HCT116 (cell line): ENCODE measurements around the gene EIF4ENIF1. TPM values are rescaled to one million over a fixed set of nuclear protein-coding genes. Genes with fewer than 3 reads are reported as not detected.

Experiments
- ATAC-seq: fragments of 200-7000 bp; cut with Tn5 transposase; 2 replicates; pipeline ENCODE4 v1.9.1; 2020; ENCODE audit warnings: mild to moderate bottlenecking, moderate library complexity
- BruUV-seq: library from RNA; stranded (reverse); fragments of 400-500 nt; replicated peaks from 2 replicates; lab custom pipeline; 2021; lab: Mats Ljungman, UMichigan
- CTCF ChIA-PET: fragments of 300-600 bp; sonication (Branson Sonifier 250); formaldehyde crosslinking; loops from one replicate; lab custom pipeline; 2021; ENCODE audit warnings: antibody characterized with exemption; lab: Charles Lee
- POLR2A ChIA-PET: fragments of 300-600, 350-600 bp; sonication (Branson Sonifier 250); formaldehyde crosslinking; loops from one replicate; lab custom pipeline; 2021; ENCODE audit warnings: antibody characterized with exemption; lab: Charles Lee
- RAD21 ChIA-PET, 2 experiments: fragments of 300-600 bp; sonication (Branson Sonifier 250); formaldehyde crosslinking; loops; one replicate each; lab custom pipeline; 2023; ENCODE audit warnings: low total read pairs in 2 of 2; ENCODE audit not compliant: uncharacterized antibody in 2 of 2, unreplicated experiment in 2 of 2, low non-redundant PET in 1 of 2; lab: Charles Lee
- DNase-seq: peaks from one replicate; pipeline ENCODE4 v3.0.0-alpha.2; 2010; ENCODE audit warnings: low read depth, low spot score
- H2AFZ ChIP-seq: fragments of 200-600 bp; shearing (Covaris generic), sonication (generic); 2 replicates; pipeline ENCODE4 v1.6.1; 2017; ENCODE audit warnings: low read depth, mixed run types, mixed read lengths, antibody characterized with exemption, low read length; ENCODE audit not compliant: poor library complexity, severe bottlenecking
- H3K27ac ChIP-seq: 2 replicates; pipeline ENCODE4 v1.5.1; 2012; ENCODE audit warnings: low read depth, low read length
- H3K27me3 ChIP-seq: fragments of 200-600 bp; sonication (generic); 2 replicates; pipeline ENCODE4 v1.6.1; 2016; ENCODE audit warnings: mixed run types, low read length, mixed read lengths; ENCODE audit not compliant: insufficient read depth
- H3K36me3 ChIP-seq, 2 experiments: fragments of 200-500 bp in 1 of 2; fragments of 200-600 bp in 1 of 2; sonication (Bioruptor generic) in 1 of 2; sonication (generic) in 1 of 2; 2 replicates each; pipeline versions ENCODE4 v1.5.1 to v1.6.1; 2014 to 2016; ENCODE audit warnings: low read length in 2 of 2, inconsistent platforms in 1 of 2, mixed read lengths in 1 of 2, mixed run types in 1 of 2; ENCODE audit not compliant: insufficient read depth in 2 of 2, control insufficient read depth in 1 of 2
- H3K4me1 ChIP-seq, 2 experiments: fragments of 200-600 bp in 1 of 2; sonication (generic) in 1 of 2; 2 replicates each; pipeline versions ENCODE4 v1.5.1 to v1.6.1; 2012 to 2017; ENCODE audit warnings: low read length in 2 of 2, inconsistent platforms in 1 of 2, mild to moderate bottlenecking in 1 of 2, mixed read lengths in 1 of 2, mixed run types in 1 of 2, moderate library complexity in 1 of 2; ENCODE audit not compliant: insufficient read depth in 2 of 2, control insufficient read depth in 1 of 2
- H3K4me2 ChIP-seq: fragments of 200-600 bp; sonication (generic); 2 replicates; pipeline ENCODE4 v1.6.1; 2017; ENCODE audit warnings: mixed run types, low read length, mixed read lengths
- H3K4me3 ChIP-seq, 2 experiments: fragments of 200-600 bp in 1 of 2; sonication (generic) in 1 of 2; replicated peaks in 1 of 2; 2 replicates each; pipeline ENCODE4 v1.5.1; 2011 to 2016; ENCODE audit warnings: low read length in 2 of 2, control low read depth in 1 of 2, low read depth in 1 of 2, mild to moderate bottlenecking in 1 of 2, mixed read lengths in 1 of 2, mixed run types in 1 of 2
- H3K79me2 ChIP-seq: fragments of 200-600 bp; sonication (generic); 2 replicates; pipeline ENCODE4 v1.6.1; 2017; ENCODE audit warnings: mild to moderate bottlenecking, mixed run types, low read length, moderate library complexity, mixed read lengths; ENCODE audit not compliant: insufficient read depth
- H3K9ac ChIP-seq: fragments of 200-600 bp; sonication (generic); 2 replicates; pipeline ENCODE4 v1.6.1; 2016; ENCODE audit warnings: low read length, mixed read lengths
- H3K9me2 ChIP-seq: fragments of 200-600 bp; sonication (generic), shearing (Covaris generic); 2 replicates; pipeline ENCODE4 v1.6.1; 2017; ENCODE audit warnings: mixed run types, mild to moderate bottlenecking, moderate library complexity; ENCODE audit not compliant: insufficient read depth
- H3K9me3 ChIP-seq, 2 experiments: fragments of 200-500 bp in 1 of 2; fragments of 200-600 bp in 1 of 2; sonication (Bioruptor generic) in 1 of 2; sonication (generic) in 1 of 2; 2 replicates each; pipeline ENCODE4 v1.6.1; 2014 to 2017; ENCODE audit warnings: low read length in 2 of 2, mixed read lengths in 2 of 2, inconsistent platforms in 1 of 2, low read depth in 1 of 2, mild to moderate bottlenecking in 1 of 2, mixed run types in 1 of 2, moderate library complexity in 1 of 2; ENCODE audit not compliant: control insufficient read depth in 1 of 2, insufficient read depth in 1 of 2
- H4K20me1 ChIP-seq: fragments of 200-600 bp; sonication (generic), shearing (Covaris generic); 2 replicates; pipeline ENCODE4 v1.6.1; 2017; ENCODE audit warnings: mixed run types, mild to moderate bottlenecking, moderate library complexity; ENCODE audit not compliant: insufficient read depth
- CEBPB ChIP-seq: IDR thresholded peaks from 2 replicates; pipeline ENCODE4 v1.6.1; 2012; ENCODE audit warnings: low read depth
- ELF1 ChIP-seq: IDR thresholded peaks from 2 replicates; pipeline ENCODE4 v1.6.1; 2012; ENCODE audit warnings: low read depth, borderline replicate concordance
- EZH2 ChIP-seq: fragments of 200-600 bp; sonication (generic); IDR thresholded peaks from 2 replicates; pipeline ENCODE4 v1.6.1; 2017; ENCODE audit warnings: antibody characterized with exemption, mixed run types
- EZH2phosphoT487 ChIP-seq: fragments of 200-600 bp; IDR thresholded peaks from 2 replicates; pipeline ENCODE4 v1.6.1; 2018; ENCODE audit warnings: antibody characterized with exemption, borderline replicate concordance
- FOSL1 ChIP-seq: IDR thresholded peaks from 2 replicates; pipeline ENCODE4 v1.6.1; 2012; ENCODE audit warnings: low read depth
- POLR2A ChIP-seq: IDR thresholded peaks from 2 replicates; pipeline ENCODE4 v1.7.0; 2011; ENCODE audit warnings: borderline replicate concordance; ENCODE audit not compliant: insufficient read depth, insufficient read length; ENCODE audit errors: extremely low read depth
- SIN3A ChIP-seq: IDR thresholded peaks from 2 replicates; pipeline ENCODE4 v1.6.1; 2012; ENCODE audit warnings: low read depth
- YY1 ChIP-seq: IDR thresholded peaks from 2 replicates; pipeline ENCODE4 v1.6.1; 2011; ENCODE audit warnings: low read length, low read depth, moderate library complexity, mild to moderate bottlenecking; ENCODE audit not compliant: insufficient replicate concordance; ENCODE audit errors: extremely low read depth
- ZFX ChIP-seq: fragments of 450-650 bp; IDR thresholded peaks from 2 replicates; pipeline ENCODE4 v1.6.1; 2017
- ZNF274 ChIP-seq: fragments of 200-500 bp; sonication (Bioruptor generic); IDR thresholded peaks from 2 replicates; pipeline ENCODE4 v1.6.1; 2014; ENCODE audit warnings: mild to moderate bottlenecking, low read depth, low read length, inconsistent platforms
- intact Hi-C: fragments of 100-400 bp; cut with micrococcal nuclease; formaldehyde crosslinking; loops from 2 replicates; pipeline ENCODE4 v1.10.0; 2022
- total RNA-seq: library from RNA; stranded (reverse); gene quantifications from one replicate; pipeline ENCODE4 v1.2.1, GENCODE V29; 2021; ENCODE audit not compliant: unreplicated experiment
- TF ChIP-seq, protein P1 (sequence below): IDR thresholded peaks from 2 replicates; pipeline ENCODE4 v1.6.1; 2011; ENCODE audit warnings: mild to moderate bottlenecking, low read length, moderate library complexity; ENCODE audit not compliant: insufficient replicate concordance; ENCODE audit errors: extremely low read depth

The EIF4ENIF1 gene
- total RNA-seq, 1 experiment from 2014 or later: 24.2 TPM

DNA sequence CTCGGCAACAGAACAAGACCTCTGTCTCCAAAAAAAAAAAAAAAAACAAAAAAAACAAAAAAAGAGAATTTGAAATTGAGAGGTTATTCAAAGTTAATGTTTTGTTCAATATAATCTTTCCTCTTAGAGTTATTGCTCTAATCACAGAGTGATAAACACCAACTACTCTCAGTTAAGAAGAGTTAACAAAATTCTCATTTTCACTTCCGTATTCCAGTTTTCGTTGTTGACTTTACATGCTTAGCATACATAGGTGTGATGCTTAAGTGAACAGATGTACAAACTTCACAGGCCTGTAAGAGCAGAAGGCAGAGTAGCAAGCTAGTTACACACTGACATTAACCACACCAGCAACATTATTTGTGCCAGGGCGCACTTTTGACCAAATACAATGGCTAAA, 12.3 kb downstream of the EIF4ENIF1 start:
- H3K4me3 ChIP-seq: no peak overlapping the region
- H4K20me1 ChIP-seq: no peaks in the 10 kb centered on the region; the same call in 1 of the 2 replicates
- BruUV-seq: no TSS peak
- H3K27ac ChIP-seq: no peak overlapping the region
- H3K27me3 ChIP-seq: no peaks in the 10 kb centered on the region
- ChIA-PET POLR2A (interaction anchor here (0.7 to 1.2 kb wide), 2 partner anchors 10 to 26 kb away, joined by 3 read pairs; no protein-coding TSS in a partner anchor), CTCF (no interaction called here), RAD21 (no interaction called here)
- peaks cover 89% of the 10 kb centered on the region for H3K79me2 ChIP-seq
- H3K4me2 ChIP-seq: no peak overlapping the region
- no peaks in the 10 kb centered on the region for H3K4me1 ChIP-seq
- no peaks in the 10 kb centered on the region for H3K9me2 ChIP-seq
- no peak overlapping the region for H2AFZ ChIP-seq
- TF ChIP-seq ZFX (no peak), EZH2phosphoT487 (no peak), POLR2A (no peak), ELF1 (no peak), ZNF274 (no peak)
- TF ChIP-seq, protein P1, sequence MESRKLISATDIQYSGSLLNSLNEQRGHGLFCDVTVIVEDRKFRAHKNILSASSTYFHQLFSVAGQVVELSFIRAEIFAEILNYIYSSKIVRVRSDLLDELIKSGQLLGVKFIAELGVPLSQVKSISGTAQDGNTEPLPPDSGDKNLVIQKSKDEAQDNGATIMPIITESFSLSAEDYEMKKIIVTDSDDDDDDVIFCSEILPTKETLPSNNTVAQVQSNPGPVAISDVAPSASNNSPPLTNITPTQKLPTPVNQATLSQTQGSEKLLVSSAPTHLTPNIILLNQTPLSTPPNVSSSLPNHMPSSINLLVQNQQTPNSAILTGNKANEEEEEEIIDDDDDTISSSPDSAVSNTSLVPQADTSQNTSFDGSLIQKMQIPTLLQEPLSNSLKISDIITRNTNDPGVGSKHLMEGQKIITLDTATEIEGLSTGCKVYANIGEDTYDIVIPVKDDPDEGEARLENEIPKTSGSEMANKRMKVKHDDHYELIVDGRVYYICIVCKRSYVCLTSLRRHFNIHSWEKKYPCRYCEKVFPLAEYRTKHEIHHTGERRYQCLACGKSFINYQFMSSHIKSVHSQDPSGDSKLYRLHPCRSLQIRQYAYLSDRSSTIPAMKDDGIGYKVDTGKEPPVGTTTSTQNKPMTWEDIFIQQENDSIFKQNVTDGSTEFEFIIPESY: no peak
- H3K36me3 ChIP-seq: peaks cover 7 to 43% of the 10 kb centered on the region in 2 experiments
- H3K9me3 ChIP-seq: no peaks in the 10 kb centered on the region
- no peak for ATAC-seq
- no peak overlapping the region for H3K9ac ChIP-seq
- intact Hi-C loops: no loop called here
- DNase-seq: no peak

DNA sequence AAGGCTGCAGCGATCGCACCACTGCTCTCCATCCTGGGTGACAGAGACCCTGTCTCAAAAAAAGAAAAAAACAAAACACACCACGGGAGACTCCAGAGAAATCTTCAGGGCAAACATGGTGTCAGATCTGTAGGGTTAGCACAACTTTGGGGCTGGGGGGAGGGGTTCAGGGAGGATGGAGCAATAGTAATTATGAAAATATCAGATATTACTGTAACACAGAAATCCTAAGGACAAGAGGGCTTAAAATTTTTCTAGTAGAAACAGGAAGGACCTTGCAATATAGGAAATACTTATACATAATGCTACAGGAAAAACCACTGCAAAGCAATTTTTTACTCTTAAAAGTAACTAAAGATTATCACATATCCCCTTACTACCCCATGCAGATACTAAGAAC, 13.8 kb downstream of the EIF4ENIF1 start:
- RAD21 ChIA-PET: no interaction called here
- TF ChIP-seq EZH2 (no peak), POLR2A (no peak), FOSL1 (no peak), YY1 (no peak), CEBPB (no peak), SIN3A (no peak)

More for the DNA sequence above, 13.8 kb downstream of the EIF4ENIF1 start:
- Histone ChIP-seq H3K4me1 (no peaks in the 10 kb centered on the region), H3K27ac (no peak overlapping the region), H2AFZ (no peak overlapping the region), H4K20me1 (no peaks in the 10 kb centered on the region; the same call in 1 of the 2 replicates), H3K4me3 (no peak overlapping the region), H3K4me2 (no peak overlapping the region), H3K9ac (no peak overlapping the region), H3K9me3 (no peaks in the 10 kb centered on the region), H3K27me3 (no peaks in the 10 kb centered on the region), H3K9me2 (no peaks in the 10 kb centered on the region), H3K79me2 (peaks cover 80% of the 10 kb centered on the region), H3K36me3 (peaks cover 5 to 43% of the 10 kb centered on the region in 2 experiments; a peak in 2 of 4 replicates)
- POLR2A ChIA-PET: no interaction called here
- intact Hi-C loops: no loop called here
- CTCF ChIA-PET: no interaction called here
- ATAC-seq (no peak), DNase-seq (no peak)
- no TSS peak for BruUV-seq
